Measurements from ENCODE around the gene MTX1. TPM values are rescaled to one million over a fixed set of nuclear protein-coding genes. Genes with fewer than 3 reads are reported as not detected.
A peak's percentile ranks its signal among the peaks of the same experiment; 100 is the strongest.

Gene MTX1
- total and polyA plus RNA-seq, 9 of the 15 experiments (the other 6 are each of a cell fraction or from before 2014, with no cell fraction given): 29.1 to 98.4 (median 66.9) TPM

DNA sequence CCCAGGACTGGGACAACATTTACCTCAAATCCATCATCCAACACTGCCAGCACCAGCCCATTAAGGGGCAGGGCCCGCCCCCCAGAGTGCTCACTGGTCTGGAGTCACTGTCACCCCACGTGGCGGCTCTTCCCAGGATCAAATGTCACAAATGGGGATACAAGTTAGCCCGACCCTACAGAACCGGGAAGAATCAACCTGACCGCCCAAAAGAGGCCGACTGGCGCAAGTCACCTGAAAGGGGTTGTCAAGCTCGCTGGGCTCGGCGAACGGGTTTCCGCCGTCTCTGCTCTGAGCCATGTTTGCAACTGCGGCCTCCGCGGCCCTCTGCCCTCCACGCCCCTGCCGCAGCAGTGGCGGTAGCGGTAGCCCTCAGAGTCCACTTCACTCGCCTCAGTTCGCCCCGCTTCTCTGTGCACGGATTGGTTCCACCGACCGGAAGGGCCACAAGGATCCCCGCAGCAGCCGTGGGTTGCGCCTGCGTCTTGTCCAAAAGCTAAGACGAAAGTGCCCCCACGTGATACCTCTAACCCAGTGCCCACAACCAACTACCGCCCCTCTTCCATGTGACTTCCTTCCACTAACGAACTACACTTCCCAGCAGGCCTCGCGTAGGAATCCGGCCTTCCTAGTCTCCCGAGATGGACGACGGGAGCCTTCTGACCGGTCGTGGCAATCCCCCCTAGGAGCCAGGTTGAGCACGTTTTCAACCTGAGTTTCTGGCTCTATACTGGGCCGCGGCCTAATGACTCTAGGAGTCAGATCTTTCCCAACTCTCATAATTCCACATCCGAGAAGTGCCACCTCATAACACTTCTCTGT is 53.6 kb downstream of the MTX1 start, which contains the start of gene SCAMP3 (continued):
- TF ChIP-seq PHB (CRISPR knock-in tag; IDR thresholded peaks at IDR 0.05): peak; percentile 76; the same call in 1 of the 2 replicates
- TF ChIP-seq ILF3 (IDR thresholded peaks at IDR 0.05; ENCODE audit: borderline replicate concordance): peak; percentile 68; the same call in 1 of the 2 replicates
- TF ChIP-seq SIRT6 (IDR thresholded peaks at IDR 0.05; ENCODE audit: low read depth, low read length): no peak
- TF ChIP-seq NEUROD1 (IDR thresholded peaks at IDR 0.05; ENCODE audit: borderline replicate concordance, low read depth, low read length, partially characterized antibody): peak; percentile 31
- no peak for TF ChIP-seq E2F3 (CRISPR knock-in tag; IDR thresholded peaks at IDR 0.05)
- no peak for TF ChIP-seq ZNF740 (CRISPR knock-in tag; IDR thresholded peaks at IDR 0.05)
- no peak for TF ChIP-seq ZNF740 (tag; IDR thresholded peaks at IDR 0.05)
- peak; percentile 93 for TF ChIP-seq ELF1 (tag; IDR thresholded peaks at IDR 0.05)
- TF ChIP-seq DLX4 (CRISPR knock-in tag; IDR thresholded peaks at IDR 0.05): 0 out of 2 replicates have a peak, but pooled peaks have one; percentile 37
- peak in 2 of 3 experiments; percentile 52 to 61 for TF ChIP-seq YY1 (IDR thresholded peaks at IDR 0.05; ENCODE audit: borderline replicate concordance in 1 of 3, control insufficient read depth in 1 of 3, extremely low read depth in 1 of 3, insufficient read depth in 3 of 3, insufficient read length in 1 of 3, insufficient replicate concordance in 2 of 3, low read depth in 1 of 3, low read length in 2 of 3)
- no peak for TF ChIP-seq SAFB (IDR thresholded peaks at IDR 0.05; ENCODE audit: borderline replicate concordance, low read depth, low read length)
- peak; percentile 49 for TF ChIP-seq ZSCAN32 (CRISPR knock-in tag; IDR thresholded peaks at IDR 0.05)
- TF ChIP-seq, protein P1, sequence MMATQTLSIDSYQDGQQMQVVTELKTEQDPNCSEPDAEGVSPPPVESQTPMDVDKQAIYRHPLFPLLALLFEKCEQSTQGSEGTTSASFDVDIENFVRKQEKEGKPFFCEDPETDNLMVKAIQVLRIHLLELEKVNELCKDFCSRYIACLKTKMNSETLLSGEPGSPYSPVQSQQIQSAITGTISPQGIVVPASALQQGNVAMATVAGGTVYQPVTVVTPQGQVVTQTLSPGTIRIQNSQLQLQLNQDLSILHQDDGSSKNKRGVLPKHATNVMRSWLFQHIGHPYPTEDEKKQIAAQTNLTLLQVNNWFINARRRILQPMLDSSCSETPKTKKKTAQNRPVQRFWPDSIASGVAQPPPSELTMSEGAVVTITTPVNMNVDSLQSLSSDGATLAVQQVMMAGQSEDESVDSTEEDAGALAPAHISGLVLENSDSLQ (IDR thresholded peaks at IDR 0.05): 0 out of 2 replicates have a peak, but pooled peaks have one; percentile 16
- no peak for TF ChIP-seq CBX2 (IDR thresholded peaks at IDR 0.05; ENCODE audit: insufficient read depth, low read length, poor library complexity, severe bottlenecking)
- peak; percentile 37 for TF ChIP-seq MYNN (IDR thresholded peaks at IDR 0.05)
- TF ChIP-seq MYNN (CRISPR knock-in tag; IDR thresholded peaks at IDR 0.05): no peak
- TF ChIP-seq SNIP1 (IDR thresholded peaks at IDR 0.05; ENCODE audit: low read depth): peak; percentile 85
- TF ChIP-seq, protein P2, sequence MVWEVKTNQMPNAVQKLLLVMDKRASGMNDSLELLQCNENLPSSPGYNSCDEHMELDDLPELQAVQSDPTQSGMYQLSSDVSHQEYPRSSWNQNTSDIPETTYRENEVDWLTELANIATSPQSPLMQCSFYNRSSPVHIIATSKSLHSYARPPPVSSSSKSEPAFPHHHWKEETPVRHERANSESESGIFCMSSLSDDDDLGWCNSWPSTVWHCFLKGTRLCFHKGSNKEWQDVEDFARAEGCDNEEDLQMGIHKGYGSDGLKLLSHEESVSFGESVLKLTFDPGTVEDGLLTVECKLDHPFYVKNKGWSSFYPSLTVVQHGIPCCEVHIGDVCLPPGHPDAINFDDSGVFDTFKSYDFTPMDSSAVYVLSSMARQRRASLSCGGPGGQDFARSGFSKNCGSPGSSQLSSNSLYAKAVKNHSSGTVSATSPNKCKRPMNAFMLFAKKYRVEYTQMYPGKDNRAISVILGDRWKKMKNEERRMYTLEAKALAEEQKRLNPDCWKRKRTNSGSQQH (CRISPR knock-in tag; IDR thresholded peaks at IDR 0.05): peak; percentile 81
- no peak for TF ChIP-seq TFAM (CRISPR knock-in tag; conservative IDR thresholded peaks at IDR 0.05)
- no peak for TF ChIP-seq FOS (IDR thresholded peaks at IDR 0.05; ENCODE audit: extremely low read depth, insufficient read length)
- peak; percentile 22 for TF ChIP-seq TAF1 (IDR thresholded peaks at IDR 0.05; ENCODE audit: control insufficient read depth, extremely low read depth, insufficient read depth, low read length, severe bottlenecking)
- no peak for TF ChIP-seq CC2D1A (IDR thresholded peaks at IDR 0.05)
- peak; percentile 70; the same call in 1 of the 2 replicates for TF ChIP-seq HOXB6 (CRISPR knock-in tag; IDR thresholded peaks at IDR 0.05; ENCODE audit: borderline replicate concordance)

Data from K562 (cell line).